ENCODE data around the gene NAIP. TPM values are rescaled to one million over a fixed set of nuclear protein-coding genes. Genes with fewer than 3 reads are reported as not detected.
"Not testable (repeated sequence)": the region's sequence is repeated elsewhere in the genome, so short reads cannot be mapped to it uniquely, and the experiment has no call there.

The NAIP gene
- polyA plus RNA-seq, 3 donors from 2014 or later = 2.3 to 3.7 (median 3.1) TPM

GRCh38 chr5:70967220-70967619, 57.9 kb downstream of the NAIP start:
- not testable (repeated sequence) for H3K27me3 Mint-ChIP-seq (ENCODE audit: low read depth in 3 of 3); DNase-seq; H3K36me3 Mint-ChIP-seq; H3K9me3 Mint-ChIP-seq; H3K27ac Mint-ChIP-seq; H3K4me1 Mint-ChIP-seq; H3K4me3 Mint-ChIP-seq

DNA sequence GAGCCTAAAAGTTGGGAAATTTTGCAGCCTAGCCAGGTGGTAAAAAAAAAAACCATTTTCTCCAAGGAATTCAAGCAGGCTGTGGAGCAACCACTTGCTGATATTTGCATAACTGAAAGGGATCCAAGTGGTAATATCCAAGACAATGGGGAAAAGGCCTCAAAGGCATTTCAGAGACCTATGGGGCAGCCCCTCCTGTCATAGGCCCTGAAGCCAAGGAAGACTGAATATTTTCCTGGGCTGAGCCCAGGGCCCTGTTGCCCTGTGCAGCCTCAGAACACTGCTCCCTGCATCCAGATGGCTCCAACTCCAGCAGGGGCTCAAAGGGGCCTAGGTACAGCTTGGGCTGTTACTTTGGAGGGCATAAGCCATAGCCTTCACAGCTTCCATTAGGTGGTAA, 60.6 kb downstream of the NAIP start:
- H3K4me1 Mint-ChIP-seq; H3K27me3 Mint-ChIP-seq (ENCODE audit: low read depth in 3 of 3); DNase-seq; H3K4me3 Mint-ChIP-seq; H3K36me3 Mint-ChIP-seq; H3K9me3 Mint-ChIP-seq; H3K27ac Mint-ChIP-seq: not testable (repeated sequence)

DNA sequence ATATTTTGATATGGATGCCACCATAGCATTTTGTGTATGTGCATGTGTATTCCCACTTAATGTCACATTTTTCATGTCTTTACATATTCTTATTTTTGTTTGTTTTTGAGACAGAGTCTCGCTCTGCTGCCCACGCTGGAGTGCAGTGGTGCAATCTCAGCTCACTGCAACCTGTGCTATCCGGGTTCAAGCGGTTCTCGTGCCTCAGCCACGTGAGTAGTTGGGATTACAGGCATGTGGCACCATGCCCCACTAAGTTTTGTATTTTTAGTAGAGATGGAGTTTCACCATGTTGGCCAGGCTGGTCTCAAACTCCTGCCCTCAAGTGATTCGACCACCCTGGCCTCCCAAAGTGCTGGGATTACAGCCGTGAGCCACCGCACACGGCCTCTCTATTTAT, 72.1 kb downstream of the NAIP start:
- not testable (repeated sequence) for H3K27ac Mint-ChIP-seq; H3K27me3 Mint-ChIP-seq (ENCODE audit: low read depth in 3 of 3); DNase-seq; H3K4me1 Mint-ChIP-seq; H3K36me3 Mint-ChIP-seq; H3K4me3 Mint-ChIP-seq; H3K9me3 Mint-ChIP-seq

GRCh38 chr5:70932560-70932959, 92.6 kb downstream of the NAIP start:
- DNase-seq; H3K4me3 Mint-ChIP-seq; H3K27ac Mint-ChIP-seq; H3K9me3 Mint-ChIP-seq; H3K36me3 Mint-ChIP-seq; H3K4me1 Mint-ChIP-seq; H3K27me3 Mint-ChIP-seq (ENCODE audit: low read depth in 3 of 3): not testable (repeated sequence)

- H3K36me3 Mint-ChIP-seq; H3K4me1 Mint-ChIP-seq; H3K4me3 Mint-ChIP-seq; H3K9me3 Mint-ChIP-seq; H3K27me3 Mint-ChIP-seq (ENCODE audit: low read depth in 3 of 3); DNase-seq; H3K27ac Mint-ChIP-seq: not testable (repeated sequence)
Observed at GRCh38 chr5:70931709-70932368, 93.3 kb downstream of the NAIP start.

GRCh38 chr5:70925211-70925562, 100.0 kb downstream of the NAIP start:
- not testable (repeated sequence) for H3K27ac Mint-ChIP-seq; H3K4me1 Mint-ChIP-seq; H3K9me3 Mint-ChIP-seq; H3K36me3 Mint-ChIP-seq; H3K27me3 Mint-ChIP-seq (ENCODE audit: low read depth in 3 of 3); DNase-seq; H3K4me3 Mint-ChIP-seq

Other genes starting within 250 kb of the NAIP start
- gene SERF1A, start 124.7 kb downstream of the NAIP start, polyA plus RNA-seq = 1 to 10 TPM in 2 of 3 donors, under 1 TPM in 1; 0.52 to 7.6 (median 1.8) TPM
- gene SMN1, start 100.3 kb downstream of the NAIP start, polyA plus RNA-seq = 10 to 100 TPM; 24.3 to 31.6 (median 26.9) TPM
- gene GTF2H2, start 42.3 kb upstream of the NAIP start, polyA plus RNA-seq = 10 to 100 TPM in 2 of 3 donors, 1 to 10 TPM in 1; 5.2 to 10.7 (median 10.4) TPM

Measured in immature natural killer cell (primary cell).